ENCODE measurements around the gene MKNK1. TPM values are rescaled to one million over a fixed set of nuclear protein-coding genes. Genes with fewer than 3 reads are reported as not detected.

MKNK1 gene
- total RNA-seq, 4 donors from 2014 or later = 4.9 to 53.0 (median 24.3) TPM

DNA sequence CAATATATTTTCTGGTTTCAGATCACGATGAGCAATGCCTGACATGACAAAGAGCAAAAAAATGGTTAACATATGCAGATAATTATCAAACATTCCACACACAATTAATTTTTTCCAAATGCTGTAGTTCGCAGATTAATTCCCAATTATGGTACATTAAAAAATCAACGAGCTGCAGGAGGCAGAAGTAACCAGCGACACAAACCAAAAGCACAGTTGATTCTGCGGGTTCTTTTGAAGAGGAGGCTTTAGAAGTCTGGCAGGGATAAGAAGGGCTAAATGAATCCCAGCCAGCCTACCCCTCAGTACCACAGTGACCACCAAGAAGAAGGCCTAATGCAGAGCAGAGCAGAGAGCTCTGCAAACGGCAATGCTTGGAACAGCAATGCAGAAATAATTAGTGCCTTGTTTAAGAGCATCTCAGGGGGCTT lies 35.6 kb downstream of the MKNK1 start:
- no peak for TF ChIP-seq POLR2A (IDR thresholded peaks at IDR 0.05)
- no peak for TF ChIP-seq CTCF (IDR thresholded peaks at IDR 0.05)
- Histone ChIP-seq H3K27me3 (no peaks in the 10 kb centered on the region), H3K27ac (no peak overlapping the region), H3K9me3 (no peaks in the 10 kb centered on the region), H3K4me1 (no peaks in the 10 kb centered on the region), H3K4me3 (no peak overlapping the region), H3K36me3 (no peaks in the 10 kb centered on the region)
- intact Hi-C loops (cut with DNase I; ENCODE audit: low total_unique reads) = no loop called here
- DNase-seq = no peak

DNA sequence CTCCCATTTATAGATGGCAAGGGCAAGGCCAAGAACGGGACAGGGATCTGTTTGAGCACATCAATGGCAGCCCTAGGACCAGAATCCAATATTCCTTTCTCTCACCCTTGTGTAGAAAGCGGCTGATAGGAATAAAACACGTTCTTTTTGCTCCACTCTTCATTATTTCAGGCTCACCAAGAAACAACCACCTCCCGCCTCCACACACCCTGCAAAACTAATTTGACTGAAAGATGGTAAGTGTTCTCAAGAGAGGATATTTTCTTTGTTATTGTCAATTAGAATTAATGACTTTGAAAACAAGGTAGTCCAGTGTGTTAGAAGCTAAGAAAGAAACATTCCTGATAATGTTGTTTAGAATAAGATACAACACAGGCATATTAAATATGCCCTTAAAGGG lies 40.7 kb downstream of the MKNK1 start:
- TF ChIP-seq POLR2A (IDR thresholded peaks at IDR 0.05) = no peak
- TF ChIP-seq CTCF (IDR thresholded peaks at IDR 0.05) = no peak
- Histone ChIP-seq H3K9me3 (no peaks in the 10 kb centered on the region), H3K4me3 (no peak overlapping the region), H3K36me3 (no peaks in the 10 kb centered on the region), H3K27ac (no peak overlapping the region), H3K4me1 (no peaks in the 10 kb centered on the region), H3K27me3 (no peaks in the 10 kb centered on the region)
- intact Hi-C loops (cut with DNase I; ENCODE audit: low total_unique reads) = no loop called here
- DNase-seq = no peak

GRCh38 chr1:46562498-46562897 lies 41.6 kb downstream of the MKNK1 start:
- intact Hi-C loops (cut with DNase I; ENCODE audit: low total_unique reads) = no loop called here
- no peak for DNase-seq
- no peak overlapping the region for H3K27ac ChIP-seq
- no peaks in the 10 kb centered on the region for H3K27me3 ChIP-seq
- H3K4me3 ChIP-seq = no peak overlapping the region
- no peaks in the 10 kb centered on the region for H3K9me3 ChIP-seq
- no peaks in the 10 kb centered on the region for H3K4me1 ChIP-seq
- no peaks in the 10 kb centered on the region for H3K36me3 ChIP-seq
- TF ChIP-seq POLR2A (IDR thresholded peaks at IDR 0.05) = no peak
- TF ChIP-seq CTCF (IDR thresholded peaks at IDR 0.05) = no peak

GRCh38 chr1:46558966-46559365 lies 45.1 kb downstream of the MKNK1 start:
- no peaks in the 10 kb centered on the region for H3K36me3 ChIP-seq
- H3K4me1 ChIP-seq = no peaks in the 10 kb centered on the region
- TF ChIP-seq CTCF (IDR thresholded peaks at IDR 0.05) (no peak), POLR2A (IDR thresholded peaks at IDR 0.05) (no peak)
- no peak overlapping the region for H3K27ac ChIP-seq
- intact Hi-C loops (cut with DNase I; ENCODE audit: low total_unique reads) = no loop called here
- no peaks in the 10 kb centered on the region for H3K27me3 ChIP-seq
- H3K4me3 ChIP-seq = no peak overlapping the region
- DNase-seq = no peak
- no peaks in the 10 kb centered on the region for H3K9me3 ChIP-seq

DNA sequence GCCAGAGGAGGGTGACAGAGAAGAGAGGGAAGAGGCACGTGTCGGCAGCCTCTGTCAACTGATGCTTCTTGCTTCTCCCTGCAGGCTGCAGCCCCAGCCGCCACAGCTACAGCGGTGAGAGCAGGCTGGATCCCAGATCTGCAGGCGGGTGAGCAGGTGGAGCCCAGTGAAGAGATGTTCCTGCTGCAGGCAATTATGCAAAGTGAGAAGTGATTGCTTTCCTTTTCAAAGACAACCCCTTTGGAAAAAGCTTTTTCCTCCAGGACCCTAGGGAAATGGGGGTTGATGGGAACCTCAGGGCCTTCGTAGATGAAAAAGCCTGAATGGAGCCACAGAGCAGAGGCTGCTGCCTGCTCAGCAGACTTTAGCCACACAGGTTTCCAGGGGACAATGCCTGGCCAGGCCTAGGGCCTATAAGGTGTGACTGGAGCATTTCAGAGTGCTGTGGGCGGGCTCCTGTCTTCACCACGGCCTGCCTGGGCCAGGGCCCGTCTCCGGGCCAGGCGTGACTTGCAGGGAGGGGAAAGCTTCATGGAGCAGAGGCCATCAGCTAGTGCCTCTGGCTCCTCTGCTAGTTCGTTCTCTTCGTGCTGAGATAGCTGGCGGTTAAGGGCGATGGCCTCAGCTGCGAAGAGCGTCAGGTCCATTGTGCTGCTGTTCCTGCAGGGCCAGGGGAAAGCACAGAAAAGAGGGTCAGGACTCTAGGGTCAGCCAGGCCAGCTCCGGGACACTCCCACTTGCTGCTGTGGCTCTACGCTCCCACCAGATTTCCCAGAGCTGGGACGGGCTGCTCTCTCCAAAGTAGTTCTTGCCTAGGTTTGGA lies 45.7 kb downstream of the MKNK1 start:
- no peaks in the 10 kb centered on the region for H3K9me3 ChIP-seq
- H3K4me1 ChIP-seq = no peaks in the 10 kb centered on the region
- no peak overlapping the region for H3K4me3 ChIP-seq
- no peak for DNase-seq
- TF ChIP-seq POLR2A (IDR thresholded peaks at IDR 0.05) = no peak
- TF ChIP-seq CTCF (IDR thresholded peaks at IDR 0.05) = no peak
- H3K27me3 ChIP-seq = no peaks in the 10 kb centered on the region
- H3K27ac ChIP-seq = no peak overlapping the region
- H3K36me3 ChIP-seq = no peaks in the 10 kb centered on the region
- intact Hi-C loops (cut with DNase I; ENCODE audit: low total_unique reads) = no loop called here

Data from uterus (tissue), 4 donors.